ENCODE measurements around the gene TAF1C. TPM values are rescaled to one million over a fixed set of nuclear protein-coding genes. Genes with fewer than 3 reads are reported as not detected.

Gene TAF1C
- polyA plus RNA-seq, 1 of the 3 experiments (the other 2 are of a cell fraction), result 49.3 TPM

DNA sequence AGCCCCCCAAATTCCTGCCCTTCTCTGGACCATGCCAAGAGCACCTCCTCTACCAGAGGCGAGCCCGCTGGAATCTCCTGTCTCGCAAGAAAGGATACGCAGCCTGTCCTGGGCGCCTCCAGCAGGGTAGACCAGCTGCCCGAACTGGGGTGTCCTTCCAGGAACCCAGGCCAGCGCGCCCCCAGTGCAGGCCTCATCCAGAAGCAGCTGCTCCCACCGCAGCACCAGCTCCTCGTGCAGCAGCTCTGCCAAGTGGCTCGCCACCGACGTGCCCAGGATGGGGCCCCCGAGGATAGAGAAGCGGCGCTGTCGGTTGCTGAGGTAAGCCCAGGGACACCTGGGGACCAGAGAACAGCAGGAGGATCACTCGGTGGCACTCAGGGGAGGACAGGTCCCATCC lies 4.8 kb downstream of the TAF1C start (continued):
- no peak for TF ChIP-seq FOSL2 (IDR thresholded peaks at IDR 0.05; ENCODE audit: borderline replicate concordance, low read depth)

DNA sequence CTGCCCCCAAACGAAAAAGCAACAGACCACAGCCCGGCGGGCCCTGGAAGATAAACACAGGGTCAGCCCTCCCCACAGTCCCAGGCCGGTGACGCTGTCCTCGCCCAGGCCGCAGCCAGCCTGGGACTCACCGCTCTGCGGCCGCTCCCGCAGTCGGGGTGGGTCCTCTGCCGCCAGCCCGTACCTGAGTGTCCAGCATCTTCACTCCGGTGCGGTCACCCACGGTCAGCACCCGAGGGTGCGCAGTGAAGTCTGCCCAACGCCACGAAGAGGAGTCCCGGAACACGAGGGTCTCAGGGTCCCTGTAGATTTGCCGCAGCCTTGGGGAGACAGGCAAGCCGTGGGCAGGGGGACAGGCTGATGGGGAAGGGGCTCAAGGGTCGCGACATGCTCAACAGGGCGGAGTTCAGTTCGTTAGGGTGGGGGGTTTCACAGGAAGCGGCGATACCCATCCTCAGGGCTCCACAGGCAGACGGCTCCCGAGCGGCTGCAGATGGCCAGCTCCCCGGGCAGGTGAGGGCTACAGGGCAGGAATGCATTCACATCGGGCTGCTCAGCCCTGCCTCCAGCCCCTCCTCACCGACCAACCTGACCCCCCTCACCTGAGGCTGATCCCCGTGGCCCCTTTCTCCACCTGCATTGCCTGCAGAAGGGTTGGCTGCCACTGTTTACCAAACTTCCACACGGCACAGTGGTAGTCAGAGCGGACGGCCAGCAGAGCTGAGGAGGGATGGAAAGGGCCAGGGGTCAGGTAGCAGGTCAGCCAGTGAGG lies 5.5 kb downstream of the TAF1C start:
- Histone ChIP-seq H3K9ac (no peak overlapping the region), H3K36me3 (replicated peaks in 1 of 2; ENCODE audit: control insufficient read depth in 1 of 2, insufficient read depth in 2 of 2, low read length in 1 of 2) (peaks cover 0 to 65% of the 10 kb centered on the region in 2 experiments), H3K4me1 (ENCODE audit: control insufficient read depth in 1 of 2, insufficient read depth in 2 of 2, low read depth in 1 of 2, low read length in 1 of 2) (peaks cover 0 to 11% of the 10 kb centered on the region in 2 experiments; a peak in 1 of 4 replicates), H3K9me3 (no peaks in the 10 kb centered on the region), H3K4me2 (no peak overlapping the region), H4K20me1 (ENCODE audit: insufficient read depth) (0 out of 2 replicates have a peak, but pooled peaks cover 5% of the 10 kb centered on the region), H3K27ac (ENCODE audit: low read depth in 2 of 2, low read length in 1 of 2) (no peak overlapping the region), H2AFZ (ENCODE audit: low read depth) (no peak overlapping the region), H3F3A (replicated peaks; ENCODE audit: insufficient read depth) (no peaks in the 10 kb centered on the region), H3K4me3 (ENCODE audit: low read depth in 2 of 2, low read length in 1 of 2) (no peak overlapping the region), H3K79me2 (ENCODE audit: insufficient read depth) (peaks cover 28% of the 10 kb centered on the region), H3K27me3 (ENCODE audit: insufficient read depth) (no peaks in the 10 kb centered on the region), H3K9me2 (no peaks in the 10 kb centered on the region)
- no peak for DNase-seq
- TF ChIP-seq GATA2 (CRISPR knock-in tag; IDR thresholded peaks at IDR 0.05) (no peak), NFIC (IDR thresholded peaks at IDR 0.05; ENCODE audit: borderline replicate concordance) (no peak), TAF1 (IDR thresholded peaks at IDR 0.05; ENCODE audit: borderline replicate concordance, low read depth, low read length) (no peak), EP300 (IDR thresholded peaks at IDR 0.05; ENCODE audit: borderline replicate concordance in 1 of 2, low read depth in 1 of 2, low read length in 1 of 2) (no peak), MXI1 (IDR thresholded peaks at IDR 0.05; ENCODE audit: low read depth, low read length) (no peak), NRF1 (IDR thresholded peaks at IDR 0.05; ENCODE audit: low read depth, low read length) (no peak), RXRA (IDR thresholded peaks at IDR 0.05; ENCODE audit: borderline replicate concordance, low read depth) (no peak), FOSL2 (IDR thresholded peaks at IDR 0.05; ENCODE audit: borderline replicate concordance, low read depth) (no peak), EZH2phosphoT487 (IDR thresholded peaks at IDR 0.05; ENCODE audit: borderline replicate concordance, low read depth) (no peak), SMC3 (IDR thresholded peaks at IDR 0.05; ENCODE audit: low read depth, low read length) (no peak), REST (IDR thresholded peaks at IDR 0.05; ENCODE audit: low read depth, low read length) (no peak), RFX5 (IDR thresholded peaks at IDR 0.05; ENCODE audit: low read length) (no peak), CHD2 (IDR thresholded peaks at IDR 0.05; ENCODE audit: low read length, partially characterized antibody) (no peak)
- TF ChIP-seq, protein P1, sequence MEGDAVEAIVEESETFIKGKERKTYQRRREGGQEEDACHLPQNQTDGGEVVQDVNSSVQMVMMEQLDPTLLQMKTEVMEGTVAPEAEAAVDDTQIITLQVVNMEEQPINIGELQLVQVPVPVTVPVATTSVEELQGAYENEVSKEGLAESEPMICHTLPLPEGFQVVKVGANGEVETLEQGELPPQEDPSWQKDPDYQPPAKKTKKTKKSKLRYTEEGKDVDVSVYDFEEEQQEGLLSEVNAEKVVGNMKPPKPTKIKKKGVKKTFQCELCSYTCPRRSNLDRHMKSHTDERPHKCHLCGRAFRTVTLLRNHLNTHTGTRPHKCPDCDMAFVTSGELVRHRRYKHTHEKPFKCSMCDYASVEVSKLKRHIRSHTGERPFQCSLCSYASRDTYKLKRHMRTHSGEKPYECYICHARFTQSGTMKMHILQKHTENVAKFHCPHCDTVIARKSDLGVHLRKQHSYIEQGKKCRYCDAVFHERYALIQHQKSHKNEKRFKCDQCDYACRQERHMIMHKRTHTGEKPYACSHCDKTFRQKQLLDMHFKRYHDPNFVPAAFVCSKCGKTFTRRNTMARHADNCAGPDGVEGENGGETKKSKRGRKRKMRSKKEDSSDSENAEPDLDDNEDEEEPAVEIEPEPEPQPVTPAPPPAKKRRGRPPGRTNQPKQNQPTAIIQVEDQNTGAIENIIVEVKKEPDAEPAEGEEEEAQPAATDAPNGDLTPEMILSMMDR (IDR thresholded peaks at IDR 0.05), result no peak
- TF ChIP-seq, protein P2, sequence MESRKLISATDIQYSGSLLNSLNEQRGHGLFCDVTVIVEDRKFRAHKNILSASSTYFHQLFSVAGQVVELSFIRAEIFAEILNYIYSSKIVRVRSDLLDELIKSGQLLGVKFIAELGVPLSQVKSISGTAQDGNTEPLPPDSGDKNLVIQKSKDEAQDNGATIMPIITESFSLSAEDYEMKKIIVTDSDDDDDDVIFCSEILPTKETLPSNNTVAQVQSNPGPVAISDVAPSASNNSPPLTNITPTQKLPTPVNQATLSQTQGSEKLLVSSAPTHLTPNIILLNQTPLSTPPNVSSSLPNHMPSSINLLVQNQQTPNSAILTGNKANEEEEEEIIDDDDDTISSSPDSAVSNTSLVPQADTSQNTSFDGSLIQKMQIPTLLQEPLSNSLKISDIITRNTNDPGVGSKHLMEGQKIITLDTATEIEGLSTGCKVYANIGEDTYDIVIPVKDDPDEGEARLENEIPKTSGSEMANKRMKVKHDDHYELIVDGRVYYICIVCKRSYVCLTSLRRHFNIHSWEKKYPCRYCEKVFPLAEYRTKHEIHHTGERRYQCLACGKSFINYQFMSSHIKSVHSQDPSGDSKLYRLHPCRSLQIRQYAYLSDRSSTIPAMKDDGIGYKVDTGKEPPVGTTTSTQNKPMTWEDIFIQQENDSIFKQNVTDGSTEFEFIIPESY (IDR thresholded peaks at IDR 0.05; ENCODE audit: borderline replicate concordance, low read depth), result no peak
- 93% methylated on average over 3 of the region's 41 CpGs for WGBS (ENCODE audit: low lambda C conversion rate)
- CTCF ChIA-PET, result interaction anchor here (1.0 to 1.2 kb wide), 2 partner anchors 98 to 115 kb away, joined by 3 to 6 read pairs; no protein-coding TSS in a partner anchor
- POLR2A ChIA-PET, result no interaction called here
